Daoy (cell line): ENCODE results near the gene GCNA. TPM values are rescaled to one million over a fixed set of nuclear protein-coding genes. Genes with fewer than 3 reads are reported as not detected.

Source experiments
- DNase-seq: peaks from one replicate; pipeline ENCODE4 v3.0.0-alpha.2; 2015; ENCODE audit warnings: low read depth
- total RNA-seq: library from RNA; depleted of rRNA; stranded (reverse); fragments of >200 nt; shearing (Covaris generic); gene quantifications from 2 replicates; pipeline ENCODE4 v1.2.3, GENCODE V29; 2014

Gene GCNA
- total RNA-seq, 1 experiment from 2014 or later: 0.29 TPM

DNA sequence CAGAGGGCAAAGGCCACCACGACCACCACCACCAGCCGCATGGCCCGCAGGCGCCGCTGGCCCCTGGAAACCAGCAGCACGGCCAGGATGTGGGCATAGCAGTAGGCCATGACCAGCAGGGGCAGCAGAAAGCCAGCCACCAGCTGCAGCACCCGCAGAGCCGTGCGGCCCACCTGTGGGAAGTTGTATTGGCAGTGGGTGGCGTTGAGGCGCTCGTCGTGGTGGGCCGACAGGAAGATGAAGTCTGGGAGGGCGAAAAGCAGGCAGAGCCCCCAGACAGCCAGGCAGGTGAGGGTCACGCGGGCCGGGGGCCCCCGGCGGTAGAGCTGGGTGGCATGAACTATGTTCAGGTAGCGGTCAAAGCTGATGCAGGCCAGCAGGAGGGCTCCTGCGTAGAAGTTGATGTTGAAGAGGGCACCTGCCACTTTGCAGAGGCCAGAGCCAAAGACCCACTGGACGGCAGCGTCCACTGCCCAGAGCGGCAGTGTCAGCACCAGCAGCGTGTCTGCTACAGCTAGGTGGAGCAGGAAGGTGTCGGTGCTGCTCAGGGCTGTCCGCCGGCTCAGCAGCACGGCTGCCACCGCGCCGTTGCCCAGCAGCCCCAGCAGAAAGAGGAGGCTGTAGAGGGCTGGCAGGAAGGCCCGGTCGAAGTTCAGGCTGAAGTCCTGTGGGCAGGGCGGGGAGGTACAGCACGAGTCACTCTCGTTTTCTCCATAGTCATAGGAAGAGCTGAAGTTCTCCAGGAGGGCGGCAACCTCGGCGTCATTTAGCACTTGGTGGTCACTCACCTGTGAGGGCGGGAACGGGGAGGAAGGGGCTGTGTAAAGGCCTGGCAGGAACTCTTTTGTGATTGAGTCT, 38.7 kb downstream of the GCNA start:
- DNase-seq: no peak

DNA sequence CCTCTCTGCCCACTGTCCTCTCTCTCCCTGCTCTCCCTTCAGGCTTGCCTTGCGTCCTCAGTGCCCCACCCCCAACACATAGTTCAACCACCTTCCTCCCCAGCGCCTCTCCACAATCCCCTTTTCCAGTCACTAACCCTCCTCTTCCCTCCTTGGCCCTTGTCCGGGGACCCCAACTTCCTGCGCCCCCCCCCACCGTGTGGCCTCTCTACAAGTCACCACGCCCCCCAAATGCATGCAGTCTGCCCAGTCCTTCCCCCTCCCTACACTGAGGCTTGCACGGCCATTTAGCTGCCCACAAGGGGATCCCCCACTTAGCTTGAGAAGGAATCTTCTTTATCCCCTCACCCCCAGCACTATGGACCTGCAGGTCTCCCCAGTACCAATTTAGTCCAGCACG, 39.5 kb downstream of the GCNA start:
- no peak for DNase-seq

DNA sequence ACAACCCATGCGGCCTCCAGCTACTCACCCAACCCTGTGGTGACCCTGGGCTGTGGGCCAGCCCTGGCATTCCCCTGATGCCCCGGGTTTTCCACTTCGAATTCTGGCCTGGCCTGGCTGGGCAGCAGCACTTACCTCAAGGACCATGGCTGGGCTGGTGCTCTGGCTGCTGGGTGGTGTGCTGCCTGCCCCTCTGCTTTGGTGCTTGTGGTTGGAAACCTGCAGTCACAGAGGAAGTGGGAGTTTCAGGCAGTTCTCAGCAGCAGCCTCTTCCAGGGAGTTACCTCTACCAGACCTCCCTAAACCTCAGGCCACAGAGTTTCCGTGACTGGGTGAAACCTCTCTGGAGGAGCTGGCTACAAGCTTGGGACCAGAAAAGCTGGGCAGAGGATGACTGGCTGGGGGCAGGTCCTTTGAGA, 40.1 kb downstream of the GCNA start, which contains the start of gene CXCR3:
Gene CXCR3, minus strand, starts transcription at position 209 of the 419 bp plus-strand sequence. Its CDS starts 62 bp downstream, at position 147.
- peak; percentile 5 for DNase-seq

DNA sequence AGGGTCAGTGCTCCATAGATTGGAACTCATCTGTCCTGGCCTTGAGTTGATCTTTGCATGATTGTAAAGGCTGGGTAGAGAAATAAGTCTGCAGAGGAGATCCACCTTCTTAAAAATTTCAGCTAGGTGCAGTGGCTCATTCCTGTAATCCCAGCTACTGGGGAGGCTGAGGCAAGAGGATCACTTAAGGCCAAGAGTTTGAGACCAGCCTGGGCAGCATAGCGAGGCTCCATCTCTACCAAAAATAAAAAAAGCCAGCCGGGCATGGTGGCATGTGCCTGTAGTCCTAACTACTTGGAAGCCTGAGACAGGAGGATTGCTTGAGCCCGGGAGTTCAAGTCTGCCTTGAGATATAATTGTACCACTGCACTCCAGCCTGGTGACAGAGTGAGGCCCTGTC, 40.5 kb downstream of the GCNA start:
- DNase-seq: no peak

DNA sequence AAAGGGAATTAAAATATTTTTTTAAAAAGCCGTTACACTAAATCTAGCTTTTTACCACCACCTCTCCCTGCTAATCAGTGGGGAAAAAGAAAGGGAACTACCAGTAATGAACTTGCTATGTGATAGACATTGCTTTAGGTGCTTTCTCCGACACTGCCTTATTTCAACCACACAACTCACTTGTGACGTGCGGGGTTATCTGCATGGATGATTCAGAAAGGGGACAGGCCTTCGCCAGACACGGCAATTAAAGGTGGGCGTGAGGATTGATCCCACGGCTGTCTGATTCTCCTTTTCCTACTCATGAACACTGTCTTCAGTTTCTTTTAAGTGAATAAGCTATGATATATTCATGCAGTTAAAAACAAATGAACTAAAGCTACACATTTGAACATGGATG, 41.0 kb downstream of the GCNA start:
- no peak for DNase-seq

DNA sequence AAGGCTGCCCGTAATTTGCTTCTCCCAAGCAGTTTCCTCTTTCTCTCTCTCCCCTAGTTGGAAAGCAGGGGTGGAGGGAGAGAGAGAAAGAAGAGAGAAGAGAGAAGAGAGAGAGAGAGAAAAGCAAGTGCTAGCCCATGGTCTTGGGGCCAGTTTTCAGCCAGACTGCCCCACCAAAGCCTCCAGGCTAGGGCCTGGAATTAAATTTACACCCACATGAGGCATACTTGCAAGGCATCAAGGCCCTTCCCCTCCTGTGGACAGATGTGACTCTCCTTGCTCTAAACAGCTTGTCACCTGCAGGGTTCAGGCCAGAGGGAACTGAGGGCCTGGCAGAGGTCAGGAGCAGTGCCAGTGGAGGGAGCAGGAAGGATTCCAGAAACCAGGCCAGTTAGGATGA, 41.7 kb downstream of the GCNA start:
- DNase-seq: no peak

DNA sequence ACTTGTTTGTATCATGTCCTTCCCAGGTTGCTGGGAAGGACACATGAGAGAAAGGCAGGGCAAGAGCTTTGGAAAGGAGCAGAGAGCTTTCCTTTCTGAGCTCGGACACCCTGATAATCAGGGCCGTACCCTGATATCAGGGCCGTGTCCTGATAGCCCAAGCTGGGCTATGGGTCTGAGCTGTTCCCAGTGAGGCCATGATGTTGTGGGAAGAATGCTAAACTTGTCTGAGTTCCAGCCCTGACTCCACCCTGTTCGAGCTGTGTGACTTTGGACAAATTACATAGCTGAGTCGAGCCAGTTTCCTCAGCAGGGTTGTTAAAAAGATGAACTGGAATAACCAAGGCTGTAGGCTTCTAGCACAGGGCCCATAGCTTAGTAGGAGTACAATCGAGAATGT, 43.4 kb downstream of the GCNA start:
- DNase-seq: no peak

DNA sequence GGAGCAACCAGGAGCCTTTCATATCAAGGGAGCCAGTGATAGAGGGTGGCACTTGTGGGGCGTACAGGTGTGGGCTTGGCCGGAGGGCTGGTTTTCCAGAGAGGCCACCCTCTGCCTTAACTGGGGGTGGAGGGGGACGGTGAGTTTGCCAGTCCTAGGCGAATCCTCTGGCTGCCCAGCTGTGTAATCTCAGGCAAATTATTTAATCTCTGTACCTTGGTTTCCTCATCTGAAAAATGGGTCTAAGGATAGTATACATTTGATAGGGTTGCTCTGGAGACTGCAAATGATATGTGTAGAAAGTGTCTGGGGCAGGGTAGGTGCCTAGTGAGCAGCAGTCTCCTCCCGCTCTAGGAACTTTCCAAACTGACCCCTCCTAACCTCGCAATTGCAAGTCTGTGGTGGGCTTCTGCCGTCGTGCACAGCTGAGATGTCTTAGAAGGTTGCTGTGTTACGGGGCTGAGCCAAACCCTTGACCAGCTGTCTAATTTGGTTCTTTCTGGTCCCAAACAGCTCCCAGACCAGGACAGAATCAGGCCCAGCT, 43.9 kb downstream of the GCNA start:
- no peak for DNase-seq

DNA sequence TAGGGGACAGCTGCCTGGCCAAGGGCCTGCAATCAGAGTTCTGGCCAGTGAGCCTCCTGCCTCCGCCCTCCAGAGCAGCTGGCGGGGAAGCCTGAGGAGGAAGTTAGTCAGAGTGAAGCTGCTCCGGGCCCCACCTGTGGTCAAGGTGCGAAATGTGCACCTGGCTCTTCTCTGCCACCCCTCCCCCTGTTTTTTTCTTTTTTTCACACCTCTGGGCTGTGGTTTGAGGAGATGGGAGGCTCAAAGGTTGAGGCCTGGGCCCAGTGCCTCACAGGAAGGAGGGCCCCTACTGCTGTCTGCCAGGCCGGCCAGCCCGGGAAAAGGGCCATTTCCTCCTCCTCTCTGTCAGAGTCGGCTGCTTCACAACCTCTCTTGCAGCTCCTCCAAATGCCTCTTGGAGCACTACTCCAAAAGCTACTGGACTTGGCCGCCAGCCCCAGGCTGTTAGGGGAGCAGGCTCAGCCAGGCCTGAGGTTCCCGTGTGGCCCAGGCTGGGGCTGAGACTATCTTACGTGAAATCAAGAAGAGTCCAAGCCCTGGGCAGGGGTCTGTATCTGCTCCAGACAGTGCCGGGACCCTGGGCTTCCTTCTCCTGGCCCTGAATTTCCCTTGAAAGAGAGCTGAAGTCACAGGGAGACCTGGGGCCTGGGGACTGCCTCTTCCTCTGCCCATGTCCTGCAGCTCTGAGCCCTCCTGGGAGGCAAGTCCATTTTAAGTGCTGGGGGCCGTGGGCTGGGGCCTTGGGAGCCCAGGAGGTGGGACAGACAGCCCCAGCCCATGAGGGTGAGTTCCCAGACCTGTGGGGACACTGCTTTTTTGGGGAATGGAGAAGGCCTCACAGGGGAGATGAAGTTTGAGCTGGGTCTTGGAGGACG, 44.6 kb downstream of the GCNA start:
- peak; percentile 41 for DNase-seq

DNA sequence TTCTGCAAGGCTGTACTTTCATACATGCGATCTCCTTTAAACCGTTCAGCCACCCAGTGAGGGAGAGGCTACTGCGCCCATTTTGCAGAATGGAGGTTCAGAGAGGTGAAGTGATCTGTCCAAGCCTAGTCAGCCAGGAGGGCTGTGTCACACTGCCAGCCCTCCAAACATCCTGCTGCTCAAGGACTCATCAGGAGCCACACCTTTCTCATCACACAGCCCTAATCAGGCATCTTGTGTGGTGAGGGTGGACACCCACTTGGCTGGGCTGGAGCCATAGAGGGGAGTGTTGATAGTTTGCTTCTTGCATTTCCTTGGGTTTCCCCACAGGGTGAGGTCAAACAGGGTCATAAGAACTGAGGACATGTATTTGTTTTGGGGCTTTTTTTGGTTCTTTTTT, 45.5 kb downstream of the GCNA start:
- no peak for DNase-seq

DNA sequence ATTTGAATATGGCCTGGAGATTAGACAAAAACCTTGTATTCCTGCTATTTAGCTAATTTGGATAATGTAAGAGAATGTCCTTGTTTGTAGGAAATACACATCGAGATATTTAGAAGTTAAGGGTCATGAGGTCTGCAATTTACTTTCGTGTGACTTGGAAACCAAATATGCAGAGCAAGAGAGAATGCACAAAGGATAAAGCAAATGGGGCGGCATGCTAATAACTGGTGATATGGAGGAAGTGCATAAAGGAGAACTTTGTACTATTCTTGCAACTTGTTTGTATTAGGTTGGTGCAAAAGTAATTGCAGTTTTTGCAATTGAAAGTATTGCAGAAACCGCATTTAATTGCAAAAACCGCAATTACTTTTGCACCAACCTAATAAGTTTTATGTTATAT, 47.2 kb downstream of the GCNA start:
- no peak for DNase-seq

DNA sequence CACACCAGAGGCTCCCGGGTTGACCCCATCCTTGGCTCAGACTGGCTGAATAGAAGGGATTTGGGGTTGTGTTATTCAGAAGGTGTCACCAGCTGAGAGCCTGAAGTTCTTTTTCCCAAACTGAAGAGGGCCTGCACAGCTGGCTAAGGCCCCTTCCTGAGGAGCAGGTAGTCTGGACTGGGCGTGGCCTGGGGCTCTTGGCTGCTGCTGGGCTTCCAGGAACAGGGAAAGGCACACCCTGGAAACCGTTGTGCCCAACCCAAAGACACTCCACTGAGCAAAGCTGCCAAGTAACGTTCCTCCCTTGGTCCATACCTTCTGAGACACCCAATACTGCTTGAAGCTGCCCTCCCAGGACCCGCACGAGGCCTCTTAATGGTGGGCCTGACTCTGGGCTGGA, 48.3 kb downstream of the GCNA start:
- no peak for DNase-seq

DNA sequence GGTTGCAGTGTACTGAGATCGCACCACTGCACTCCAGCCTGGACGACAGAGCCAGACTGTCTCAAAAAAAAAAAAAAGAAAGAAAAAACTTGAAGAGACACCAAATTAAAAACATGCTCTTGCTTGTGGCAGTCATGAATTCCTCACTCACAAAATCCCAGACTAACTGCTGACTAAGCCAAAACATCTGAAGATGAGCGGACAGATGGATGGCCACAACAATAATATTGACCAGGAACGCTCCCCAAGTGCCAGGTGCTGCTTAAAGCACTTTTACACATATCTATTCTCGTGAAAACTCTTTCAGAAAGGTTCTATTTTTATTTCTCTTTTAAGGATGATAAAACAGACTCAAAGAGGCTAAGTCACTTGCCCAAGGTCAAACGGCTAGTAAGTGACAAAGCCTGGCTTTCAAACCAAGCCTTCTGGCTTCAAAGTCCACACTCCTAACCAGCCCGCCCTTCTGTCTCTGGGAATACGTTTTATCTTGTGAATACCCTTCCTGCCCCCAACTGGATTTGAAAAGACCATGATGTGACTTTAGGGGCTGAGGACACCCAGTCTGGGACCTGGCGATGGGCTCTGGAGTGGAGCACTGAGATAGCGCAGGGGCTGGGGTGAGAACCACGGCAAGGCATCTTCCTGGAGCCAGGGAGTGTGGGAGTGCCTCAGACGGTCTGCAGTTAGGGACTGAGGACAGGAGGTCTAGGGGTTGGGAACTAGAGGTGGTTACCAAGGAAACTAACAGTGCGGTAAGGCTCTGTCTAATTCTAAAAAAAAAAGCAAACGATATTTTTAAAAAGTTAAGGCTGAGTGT, 49.6 kb downstream of the GCNA start:
- DNase-seq: no peak

DNA sequence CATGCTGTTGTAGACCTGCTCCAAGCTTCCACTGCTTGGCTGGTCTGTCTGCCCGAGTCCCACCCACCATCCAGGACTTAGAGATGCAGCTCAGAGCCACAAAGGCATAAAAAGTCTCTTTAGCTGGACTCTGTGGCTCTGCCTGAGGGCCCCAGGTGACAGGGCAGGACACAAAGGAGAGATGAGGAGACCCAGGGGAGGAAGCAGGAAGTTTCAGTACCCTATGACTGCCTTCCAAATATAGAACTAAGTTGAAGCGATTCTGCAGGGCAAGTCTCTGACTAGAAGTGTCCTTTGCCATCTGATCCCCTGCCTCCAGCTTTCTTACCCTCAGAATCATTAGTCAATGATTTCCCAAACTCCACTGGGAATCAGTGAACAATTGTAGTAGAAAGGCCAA, 51.2 kb downstream of the GCNA start:
- no peak for DNase-seq

DNA sequence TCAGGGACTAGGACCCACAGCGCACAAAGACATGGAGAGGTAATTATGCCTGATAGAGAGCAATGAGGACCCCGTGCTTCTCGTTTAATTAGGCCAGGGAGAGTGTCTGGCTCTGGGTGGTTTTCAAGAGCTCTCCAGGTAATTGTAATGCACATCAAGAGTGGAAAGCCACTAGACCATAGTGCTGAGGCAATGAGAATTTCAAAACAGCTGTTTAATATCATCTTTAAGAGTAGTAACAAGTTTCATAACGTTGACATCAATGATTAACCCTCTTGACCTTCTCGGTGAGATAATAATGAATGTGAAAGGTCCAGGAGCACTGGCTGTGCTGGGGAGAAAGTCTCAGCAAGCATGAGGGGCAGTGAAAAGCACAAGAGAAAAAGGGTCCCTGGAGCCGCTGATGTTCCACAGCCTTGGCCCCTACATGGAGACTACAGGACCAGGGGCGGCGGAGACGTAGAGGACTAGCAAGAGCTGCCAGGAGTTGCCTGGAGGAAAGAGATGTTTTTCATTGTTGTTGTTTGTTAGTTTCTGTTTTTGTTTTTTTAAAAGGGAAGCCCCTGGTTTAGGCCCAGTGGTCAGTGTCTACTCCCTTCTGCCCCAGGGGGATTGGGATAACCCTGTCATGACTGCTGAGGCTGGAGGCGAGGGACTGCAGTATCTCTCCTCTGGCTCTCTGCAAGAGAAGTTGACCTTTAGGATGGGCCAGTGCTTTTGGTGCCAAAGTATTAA, 54.9 kb downstream of the GCNA start:
- no peak for DNase-seq

DNA sequence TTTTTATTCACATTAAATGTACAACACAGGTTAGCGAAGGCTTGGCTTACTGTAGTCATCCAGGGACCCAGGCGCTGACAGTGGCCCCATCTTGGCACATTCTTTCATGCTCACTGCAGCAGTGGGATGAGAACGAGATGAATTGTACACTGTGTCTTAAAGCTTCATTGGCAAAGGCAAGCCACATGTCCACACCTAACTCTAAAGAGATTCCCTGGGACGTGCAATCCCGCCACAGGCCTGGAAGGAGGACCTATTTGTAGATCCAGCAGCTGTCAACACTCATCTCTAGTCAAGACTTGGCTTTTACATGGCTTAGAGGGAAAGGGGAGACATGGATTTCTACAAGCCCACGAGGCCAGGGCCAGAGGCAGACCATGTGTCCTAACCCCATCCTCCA, 56.1 kb downstream of the GCNA start:
- no peak for DNase-seq

DNA sequence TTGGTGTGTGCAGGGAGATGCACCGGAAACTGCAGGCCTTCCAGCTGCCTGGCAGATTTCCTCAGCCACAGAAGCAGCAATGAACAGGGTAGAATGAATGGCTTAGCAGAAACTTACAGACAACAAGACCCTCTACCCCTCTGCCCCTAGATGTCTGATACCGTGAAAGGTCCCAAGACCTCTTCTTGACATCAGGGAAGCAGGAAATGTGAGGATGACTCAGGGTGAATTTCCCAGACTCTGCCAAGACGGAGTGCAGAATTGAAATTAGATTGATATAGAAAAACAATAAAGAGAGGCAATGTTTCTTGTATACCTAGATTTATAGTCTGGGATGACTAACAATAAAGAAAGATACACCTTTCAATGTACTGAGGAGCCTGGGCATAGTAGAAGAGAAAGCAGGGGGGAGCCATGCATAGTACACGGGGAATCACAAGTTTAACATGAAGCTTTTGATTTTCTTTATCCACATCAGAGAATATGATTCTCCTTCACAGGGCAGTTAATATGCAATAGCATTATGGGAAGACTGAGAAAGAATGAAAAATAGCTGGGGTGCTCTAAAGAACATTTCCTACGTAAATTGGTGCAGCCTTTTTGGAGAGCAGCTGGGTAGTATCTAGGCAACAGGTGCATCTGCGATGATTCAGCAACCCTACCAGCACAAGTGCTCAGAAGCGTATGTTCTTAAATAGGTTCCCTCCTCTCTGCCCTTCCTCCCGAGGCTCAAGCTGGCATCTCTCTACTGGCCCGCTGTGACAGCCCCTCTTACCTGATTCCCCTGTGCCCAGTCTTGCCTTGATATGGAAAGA, 58.4 kb downstream of the GCNA start:
- DNase-seq: no peak

DNA sequence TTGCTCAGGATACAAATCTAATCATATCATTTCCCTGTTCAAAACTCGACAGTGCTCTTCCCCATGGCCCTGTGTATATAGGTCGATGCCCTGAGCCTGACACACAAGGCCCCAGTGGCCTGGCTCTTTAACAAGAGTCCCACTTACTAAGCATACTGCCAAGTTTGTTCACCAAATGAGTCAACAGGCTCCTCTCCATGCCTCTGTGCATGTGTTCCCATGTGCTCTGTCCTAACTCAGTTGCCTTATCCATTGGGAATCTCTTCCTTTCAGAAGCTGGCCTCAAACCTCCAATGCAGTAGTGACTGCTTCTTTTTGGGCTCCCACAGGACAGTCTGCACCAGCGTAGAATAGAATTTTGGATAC, 59.0 kb downstream of the GCNA start:
- DNase-seq: peak; percentile 10

DNA sequence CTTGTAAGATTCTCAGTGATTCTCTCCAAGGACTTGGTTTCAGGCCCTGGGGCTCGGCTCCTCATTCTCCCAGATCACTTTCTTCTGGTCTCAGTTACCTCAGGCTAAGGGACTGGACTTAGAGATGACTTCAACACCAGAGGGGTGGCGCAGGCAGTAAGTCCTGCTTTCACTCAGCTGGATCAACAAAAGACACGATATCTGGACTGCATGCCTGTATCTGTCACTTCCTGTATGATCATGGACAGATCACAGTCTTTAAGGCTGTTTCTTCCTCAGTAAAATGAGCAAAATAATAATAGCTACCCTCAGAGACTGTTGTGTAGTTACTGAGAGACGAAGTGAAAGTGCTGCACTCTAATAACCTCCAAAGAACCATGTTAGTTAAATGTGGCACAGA, 59.6 kb downstream of the GCNA start:
- peak; percentile 21 for DNase-seq

DNA sequence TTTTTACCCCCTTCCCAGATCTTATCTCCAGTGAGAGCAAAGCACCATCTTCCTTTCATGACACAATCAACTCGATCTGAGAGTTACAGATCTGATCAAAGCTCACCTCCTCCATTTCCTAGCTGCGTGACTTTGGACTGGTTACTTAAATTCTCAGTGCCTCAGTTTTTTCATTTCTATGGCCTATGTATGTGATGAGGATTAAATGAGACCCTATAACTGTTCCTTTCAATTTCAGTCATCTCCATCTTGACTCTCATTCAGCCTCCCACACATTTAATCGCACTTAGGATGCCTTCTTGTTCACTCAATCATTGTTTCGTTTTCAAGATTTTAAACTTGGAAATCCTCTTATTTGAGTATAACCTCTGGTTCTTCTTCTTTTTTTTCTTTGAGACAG, 60.2 kb downstream of the GCNA start:
- DNase-seq: no peak
